Endothelial cell of umbilical vein (primary cell): ENCODE results near the gene RTKN. TPM values are rescaled to one million over a fixed set of nuclear protein-coding genes. Genes with fewer than 3 reads are reported as not detected.

Experiments used
- BruUV-seq: library from RNA; stranded (reverse); fragments of 400-500 nt; replicated peaks from 2 replicates; lab custom pipeline; 2021; lab: Mats Ljungman, UMichigan
- CTCF ChIA-PET: fragments of 300-600, 350-600 bp; sonication (Branson Sonifier 250); formaldehyde crosslinking; loops from one replicate; lab custom pipeline; 2021; ENCODE audit warnings: antibody characterized with exemption, inconsistent platforms; lab: Charles Lee
- POLR2A ChIA-PET: fragments of 300-600, 350-600 bp; sonication (Branson Sonifier 250); formaldehyde crosslinking; loops from one replicate; lab custom pipeline; 2021; ENCODE audit warnings: antibody characterized with exemption, inconsistent platforms; lab: Charles Lee
- DNase-seq: peaks from one replicate; pipeline ENCODE4 v3.0.0-alpha.2; 2011; ENCODE audit warnings: low read depth, low spot score
- FAIRE-seq: peaks from 2 replicates; lab custom pipeline; 2011; peaks lifted over from hg19 to GRCh38; lab: Jason Lieb, UNC
- H2AFZ ChIP-seq: 2 replicates; pipeline ENCODE4 v1.6.0; 2012; ENCODE audit warnings: low read depth, low read length, control low read depth, inconsistent platforms
- H3K27ac ChIP-seq: 2 replicates; pipeline ENCODE4 v1.5.1; 2011; ENCODE audit warnings: low read depth, mild to moderate bottlenecking, control low read depth, low read length, moderate library complexity; ENCODE audit not compliant: insufficient read depth
- H3K27me3 ChIP-seq, 2 experiments: 2 replicates each; pipeline versions ENCODE4 v1.6.0 to v1.6.1; 2011; ENCODE audit warnings: low read length in 2 of 2, mixed read lengths in 1 of 2; ENCODE audit not compliant: control insufficient read depth in 2 of 2, insufficient read depth in 2 of 2
- H3K36me3 ChIP-seq, 2 experiments: 2 replicates in 1 of 2; 3 replicates in 1 of 2; pipeline ENCODE4 v1.5.1; 2011; ENCODE audit warnings: low read length in 2 of 2, mild to moderate bottlenecking in 1 of 2, moderate library complexity in 1 of 2; ENCODE audit not compliant: control insufficient read depth in 2 of 2, insufficient read depth in 2 of 2; ENCODE audit errors: extremely low read depth in 1 of 2
- H3K4me1 ChIP-seq: 3 replicates; pipeline ENCODE4 v1.5.1; 2011; ENCODE audit warnings: mild to moderate bottlenecking, low read length; ENCODE audit not compliant: control insufficient read depth, insufficient read depth; ENCODE audit errors: extremely low read depth
- H3K4me2 ChIP-seq: 2 replicates; pipeline ENCODE4 v1.6.1; 2011; ENCODE audit warnings: low read length, control low read depth, mixed read lengths; ENCODE audit not compliant: insufficient read depth
- H3K4me3 ChIP-seq, 3 experiments: fragments of 200-600 bp in 1 of 3; sonication (generic), shearing (Covaris generic) in 1 of 3; replicated peaks in 1 of 3; 2 replicates each; pipeline ENCODE4 v1.5.1; 2011 to 2016; ENCODE audit warnings: control low read depth in 3 of 3, low read length in 3 of 3, mild to moderate bottlenecking in 2 of 3, inconsistent platforms in 1 of 3, low read depth in 1 of 3, moderate library complexity in 1 of 3; ENCODE audit not compliant: insufficient read depth in 1 of 3
- H3K79me2 ChIP-seq: 2 replicates; pipeline ENCODE4 v1.6.0; 2012; ENCODE audit warnings: low read length, inconsistent platforms; ENCODE audit not compliant: control insufficient read depth, insufficient read depth
- H3K9ac ChIP-seq: replicated peaks from 2 replicates; pipeline ENCODE3; 2011; ENCODE audit warnings: low read length, control low read depth; ENCODE audit not compliant: insufficient read depth; ENCODE audit errors: extremely low read depth
- H3K9me1 ChIP-seq: replicated peaks from 3 replicates; pipeline ENCODE4 v1.6.0; 2011; ENCODE audit warnings: mild to moderate bottlenecking, low read length; ENCODE audit not compliant: control insufficient read depth, insufficient read depth; ENCODE audit errors: extremely low read depth
- H3K9me3 ChIP-seq: replicated peaks from 2 replicates; pipeline ENCODE4 v1.5.1; 2012; ENCODE audit warnings: low read length, inconsistent platforms; ENCODE audit not compliant: control insufficient read depth, insufficient read depth
- H4K20me1 ChIP-seq: replicated peaks from 2 replicates; pipeline ENCODE3; 2011; ENCODE audit warnings: mild to moderate bottlenecking, low read length; ENCODE audit not compliant: control insufficient read depth, insufficient read depth; ENCODE audit errors: extremely low read depth
- CTCF ChIP-seq, 2 donors: IDR thresholded peaks; 1 replicate in 1 of 2; 2 replicates in 1 of 2; pipeline ENCODE4 v1.5.1; 2011; ENCODE audit warnings: low read length in 2 of 2, mild to moderate bottlenecking in 2 of 2, moderate library complexity in 2 of 2, control low read depth in 1 of 2, inconsistent platforms in 1 of 2, low read depth in 1 of 2; ENCODE audit not compliant: insufficient read depth in 1 of 2; ENCODE audit errors: extremely low read depth in 1 of 2
- EZH2 ChIP-seq: IDR thresholded peaks from 2 replicates; pipeline ENCODE4 v1.6.1; 2012; ENCODE audit warnings: borderline replicate concordance, low read depth, mild to moderate bottlenecking, moderate library complexity, low read length, inconsistent platforms; ENCODE audit not compliant: severe bottlenecking
- FOS ChIP-seq: IDR thresholded peaks from 2 replicates; pipeline ENCODE4 v1.6.1; 2011; ENCODE audit warnings: mild to moderate bottlenecking, low read length, moderate library complexity, borderline replicate concordance; ENCODE audit not compliant: insufficient read depth
- GATA2 ChIP-seq: IDR thresholded peaks from 2 replicates; pipeline ENCODE4 v1.7.0; 2011; ENCODE audit warnings: low read depth, mild to moderate bottlenecking, moderate library complexity, mixed read lengths, low read length; ENCODE audit not compliant: insufficient read length, insufficient read depth
- JUN ChIP-seq: IDR thresholded peaks from 2 replicates; pipeline ENCODE4 v1.6.1; 2011; ENCODE audit warnings: borderline replicate concordance, low read depth; ENCODE audit not compliant: insufficient read length, insufficient read depth
- MAX ChIP-seq: IDR thresholded peaks from 2 replicates; pipeline ENCODE4 v1.6.1; 2011; ENCODE audit not compliant: insufficient read depth, insufficient read length
- MYC ChIP-seq: IDR thresholded peaks from one replicate; pipeline ENCODE4 v1.6.1; 2011; ENCODE audit warnings: mild to moderate bottlenecking, low read depth, low read length
- POLR2A ChIP-seq: IDR thresholded peaks from 2 replicates; pipeline ENCODE4 v1.6.1; 2012; ENCODE audit warnings: low read depth, mild to moderate bottlenecking, control low read depth, low read length
- POLR2AphosphoS5 ChIP-seq: IDR thresholded peaks from 2 replicates; pipeline ENCODE4 v1.6.1; 2012; ENCODE audit warnings: low read depth, mild to moderate bottlenecking, control low read depth, low read length, moderate library complexity; ENCODE audit not compliant: insufficient read depth
- dilution Hi-C: fragments of 300-500 bp; cut with MboI; formaldehyde crosslinking; loops from one replicate; pipeline ENCODE4 v1.15.0; 2019; ENCODE audit warnings: low sequenced_read_pairs; ENCODE audit not compliant: extremely low pct_ligation_motif_present
- intact Hi-C: fragments of 100-400 bp; cut with micrococcal nuclease; formaldehyde crosslinking; loops from one replicate; pipeline ENCODE4 v1.10.0; 2022
- polyA plus RNA-seq, 4 experiments: library from polyadenylated mRNA; depleted of rRNA in 3 of 4; stranded (reverse) in 3 of 4; unstranded in 1 of 4; fragments of >200 nt; gene quantifications; 2 replicates each; pipeline versions ENCODE4 v1.2.1 to v1.2.3, GENCODE V29; 2011 to 2012; ENCODE audit warnings: missing spikeins in 1 of 4
- total RNA-seq: library from RNA; stranded (reverse); gene quantifications from 2 replicates; pipeline ENCODE4 v1.2.3, GENCODE V29; 2021

The RTKN gene
- total and polyA plus RNA-seq, 2 donors (not counting 3 experiments of a cell fraction or from before 2014, with no cell fraction given) = 20.0 to 20.7 TPM

- dilution Hi-C loops (no loop called here), intact Hi-C loops (no loop called here)
- no peak for TF ChIP-seq MAX
- TF ChIP-seq JUN = no peak
- TF ChIP-seq CTCF (IDR thresholded peaks at IDR 0.05; ENCODE audit: extremely low read depth in 1 of 2, insufficient read depth in 1 of 2, low read depth in 1 of 2, low read length in 2 of 2) = no peak
- TF ChIP-seq FOS = no peak
- TF ChIP-seq EZH2 = no peak
- TF ChIP-seq POLR2A = no peak
- TF ChIP-seq MYC = no peak
- TF ChIP-seq POLR2AphosphoS5 = no peak
- TF ChIP-seq GATA2 = no peak
- no peaks in the 10 kb centered on the region for H3K9me3 ChIP-seq
- H3K4me1 ChIP-seq = no peaks in the 10 kb centered on the region
- H3K36me3 ChIP-seq = peaks cover 4 to 35% of the 10 kb centered on the region in 2 experiments
- no peaks in the 10 kb centered on the region for H3K27me3 ChIP-seq
- no peaks in the 10 kb centered on the region for H3K9me1 ChIP-seq
- no TSS peak for BruUV-seq
- no peak for FAIRE-seq
- H3K9ac ChIP-seq = no peak overlapping the region
- H3K4me3 ChIP-seq = no peak overlapping the region
- DNase-seq = no peak
- CTCF ChIA-PET = interaction anchor here (1.0 kb wide), 1 partner anchor 28 kb away, joined by 4 read pairs; no protein-coding TSS in a partner anchor
- H4K20me1 ChIP-seq = no peaks in the 10 kb centered on the region
- H2AFZ ChIP-seq = no peak overlapping the region
- no peak overlapping the region for H3K27ac ChIP-seq
- H3K4me2 ChIP-seq = no peak overlapping the region
- POLR2A ChIA-PET = no interaction called here
- no peaks in the 10 kb centered on the region for H3K79me2 ChIP-seq
Observed at GRCh38 chr2:74428675-74429074, 13.1 kb downstream of the RTKN start.
